Measurements from ENCODE around the gene PAK1IP1. TPM values are rescaled to one million over a fixed set of nuclear protein-coding genes. Genes with fewer than 3 reads are reported as not detected.
"Not testable (repeated sequence)": the region's sequence is repeated elsewhere in the genome, so short reads cannot be mapped to it uniquely, and the experiment has no call there.

The PAK1IP1 gene, protein sequence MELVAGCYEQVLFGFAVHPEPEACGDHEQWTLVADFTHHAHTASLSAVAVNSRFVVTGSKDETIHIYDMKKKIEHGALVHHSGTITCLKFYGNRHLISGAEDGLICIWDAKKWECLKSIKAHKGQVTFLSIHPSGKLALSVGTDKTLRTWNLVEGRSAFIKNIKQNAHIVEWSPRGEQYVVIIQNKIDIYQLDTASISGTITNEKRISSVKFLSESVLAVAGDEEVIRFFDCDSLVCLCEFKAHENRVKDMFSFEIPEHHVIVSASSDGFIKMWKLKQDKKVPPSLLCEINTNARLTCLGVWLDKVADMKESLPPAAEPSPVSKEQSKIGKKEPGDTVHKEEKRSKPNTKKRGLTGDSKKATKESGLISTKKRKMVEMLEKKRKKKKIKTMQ
- 10 to 100 TPM; 13.1 to 22.8 TPM for total RNA-seq

DNA sequence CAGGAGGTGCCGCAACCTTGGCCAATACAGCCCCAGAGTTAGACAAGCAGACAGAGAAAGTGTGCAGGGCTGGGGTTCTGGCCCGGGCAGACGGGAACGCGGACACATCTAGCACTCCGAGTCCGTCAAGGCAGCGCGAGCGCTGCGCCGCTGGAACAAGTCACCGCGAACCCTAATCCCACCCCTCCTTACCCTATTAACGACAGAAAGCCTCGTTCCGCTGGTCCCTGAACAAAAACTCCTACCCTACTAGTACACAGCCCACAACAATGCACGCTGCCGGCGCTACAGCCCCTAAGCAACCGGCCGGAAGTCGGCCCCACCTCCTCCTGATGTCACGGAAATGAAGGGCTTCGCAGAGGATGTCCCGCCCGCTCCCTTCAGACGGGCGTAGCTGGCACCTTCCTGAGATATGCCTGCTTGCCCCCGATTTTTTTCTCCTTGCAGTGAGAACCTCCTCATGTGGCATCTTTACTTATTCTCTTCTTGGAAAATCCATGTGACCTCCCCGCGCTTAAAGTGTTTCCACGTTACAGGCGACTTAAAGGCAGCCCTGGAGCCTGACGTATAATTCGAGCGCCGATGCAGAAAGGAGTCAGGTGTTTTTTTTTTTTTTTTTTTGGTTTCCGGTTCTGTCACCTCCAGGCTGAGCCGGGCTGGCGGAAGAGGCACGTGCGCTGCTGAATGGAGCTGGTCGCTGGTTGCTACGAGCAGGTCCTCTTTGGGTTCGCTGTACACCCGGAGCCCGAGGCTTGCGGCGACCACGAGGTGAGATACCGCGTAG, at the start of gene PAK1IP1, which contains the start of gene C6orf52:
Gene PAK1IP1 (plus strand): TSS at position 671 of the 784 bp plus-strand sequence. CDS start 14 bp downstream, at position 685.
Gene C6orf52 (minus strand): TSS at position 315 of the 784 bp plus-strand sequence. CDS start 7,066 bp downstream, outside the sequence.
- CTCF ChIA-PET: interaction anchor here (0.7 to 1.4 kb wide), 7 partner anchors 11 to 183 kb away, joined by 3 to 13 read pairs (median 5); no protein-coding TSS in a partner anchor
- Mint-ChIP-seq H3K4me1 (peaks cover 41% of the 10 kb centered on the region), H3K27me3 (no peaks in the 10 kb centered on the region), H3K4me3 (peak within 1 kb of the TSS; percentile 93), H3K9me3 (ENCODE audit: low read depth) (no peaks in the 10 kb centered on the region), H3K27ac (peak within 1 kb of the TSS; percentile 100), H3K36me3 (peaks cover 24% of the 10 kb centered on the region)
- ATAC-seq (peak; percentile 95), DNase-seq (peak; percentile 96)

- Mint-ChIP-seq H3K27me3 (peaks cover 32% of the 10 kb centered on the region), H3K9me3 (ENCODE audit: low read depth) (no peaks in the 10 kb centered on the region), H3K4me1 (peaks cover 14% of the 10 kb centered on the region), H3K27ac (no peak overlapping the region), H3K4me3 (peak overlapping the region; percentile 0), H3K36me3 (peaks cover 4% of the 10 kb centered on the region)
- ATAC-seq: peak; percentile 72
- peak; percentile 44 for DNase-seq
- CTCF ChIA-PET: no interaction called here
Observed at GRCh38 chr6:10655508-10656055, 39.2 kb upstream of the PAK1IP1 start.

- ATAC-seq (peak; percentile 13), DNase-seq (no peak)
- no peaks in the 10 kb centered on the region for H3K9me3 Mint-ChIP-seq (ENCODE audit: low read depth)
- CTCF ChIA-PET: no interaction called here
- no peak overlapping the region for H3K27ac Mint-ChIP-seq
- H3K27me3 Mint-ChIP-seq: peaks cover 22% of the 10 kb centered on the region
- no peaks in the 10 kb centered on the region for H3K36me3 Mint-ChIP-seq
- H3K4me1 Mint-ChIP-seq: peaks cover 14% of the 10 kb centered on the region
- peak overlapping the region; percentile 53 for H3K4me3 Mint-ChIP-seq
Observed at GRCh38 chr6:10658910-10659698, 35.7 kb upstream of the PAK1IP1 start.

DNA sequence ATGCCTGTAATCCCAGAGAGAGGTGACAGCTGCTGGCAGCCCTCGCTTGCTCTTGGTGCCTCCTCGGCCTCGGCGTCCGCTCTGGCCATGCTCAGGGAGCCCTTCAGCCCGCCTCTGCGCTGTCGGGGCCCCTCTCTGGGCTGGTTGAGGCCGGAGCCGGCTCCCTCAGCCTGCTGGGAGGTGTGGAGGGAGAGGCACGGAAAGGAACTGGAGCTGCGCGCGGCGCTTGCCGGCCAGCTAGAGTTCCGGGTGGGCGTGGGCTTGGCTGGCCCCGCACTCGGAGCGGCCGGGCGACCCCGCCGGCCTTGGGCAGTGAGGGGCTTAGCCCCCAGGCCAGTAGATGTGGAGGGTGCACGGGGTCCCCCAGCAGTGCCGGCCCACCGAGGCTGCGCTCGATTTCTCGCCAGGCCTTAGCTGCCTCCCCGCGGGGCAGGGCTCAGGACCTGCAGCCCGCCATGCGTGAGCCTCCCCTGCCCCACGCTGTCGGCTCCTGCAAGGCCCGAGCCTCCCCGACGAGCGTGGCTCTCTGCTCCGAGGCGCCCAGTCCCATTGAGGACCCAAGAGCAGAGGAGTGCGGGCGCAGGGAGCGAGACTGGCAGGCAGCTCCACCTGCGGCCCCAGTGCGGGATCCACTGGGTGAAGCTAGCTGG, 34.9 kb upstream of the PAK1IP1 start:
- Mint-ChIP-seq H3K36me3 (no peaks in the 10 kb centered on the region), H3K4me3 (peak overlapping the region; percentile 59), H3K27ac (no peak overlapping the region), H3K9me3 (ENCODE audit: low read depth) (no peaks in the 10 kb centered on the region), H3K27me3 (peaks cover 25% of the 10 kb centered on the region), H3K4me1 (peaks cover 14% of the 10 kb centered on the region)
- no peak for DNase-seq
- ATAC-seq: peak; percentile 58
- CTCF ChIA-PET: interaction anchor here (0.6 kb wide), 1 partner anchor 99 kb away, joined by 4 read pairs; no protein-coding TSS in a partner anchor

DNA sequence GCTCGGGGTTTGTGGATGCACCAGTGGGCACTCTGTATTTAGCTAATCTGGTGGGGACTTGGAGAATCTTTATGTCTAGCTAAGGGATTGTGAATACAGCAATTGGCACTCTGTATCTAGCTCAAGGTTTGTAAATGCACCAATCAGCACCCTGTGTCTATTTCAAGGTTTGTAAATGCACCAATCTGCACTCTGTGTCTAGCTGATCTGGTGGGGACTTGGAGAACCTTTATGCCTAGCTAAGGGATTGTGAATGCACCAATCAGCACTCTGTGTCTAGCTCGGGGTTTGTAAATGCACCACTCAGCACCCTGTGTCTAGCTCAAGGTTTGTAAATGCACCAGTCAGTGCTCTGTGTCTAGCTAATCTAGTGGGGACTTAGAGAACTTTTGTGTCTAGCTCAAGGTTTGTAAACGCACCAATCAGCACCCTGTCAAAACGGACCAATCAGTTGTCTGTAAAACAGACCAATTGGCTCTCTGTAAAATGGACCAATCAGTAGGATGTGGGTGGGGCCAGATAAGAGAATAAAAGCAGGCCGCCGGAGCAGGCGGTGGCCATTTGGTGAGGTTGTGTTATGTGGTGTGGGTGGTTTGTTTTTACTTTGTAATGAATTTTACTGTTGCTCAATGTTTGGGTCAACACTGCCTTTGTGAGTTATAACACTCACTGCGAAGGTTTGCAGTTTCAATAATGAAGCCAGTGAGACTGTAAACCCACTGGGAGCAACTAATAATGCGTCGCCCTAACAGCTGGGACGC, 34.2 kb upstream of the PAK1IP1 start:
- peaks cover 20% of the 10 kb centered on the region for H3K27me3 Mint-ChIP-seq
- CTCF ChIA-PET: interaction anchor here (0.6 kb wide), 1 partner anchor 98 kb away, joined by 4 read pairs; no protein-coding TSS in a partner anchor

DNA sequence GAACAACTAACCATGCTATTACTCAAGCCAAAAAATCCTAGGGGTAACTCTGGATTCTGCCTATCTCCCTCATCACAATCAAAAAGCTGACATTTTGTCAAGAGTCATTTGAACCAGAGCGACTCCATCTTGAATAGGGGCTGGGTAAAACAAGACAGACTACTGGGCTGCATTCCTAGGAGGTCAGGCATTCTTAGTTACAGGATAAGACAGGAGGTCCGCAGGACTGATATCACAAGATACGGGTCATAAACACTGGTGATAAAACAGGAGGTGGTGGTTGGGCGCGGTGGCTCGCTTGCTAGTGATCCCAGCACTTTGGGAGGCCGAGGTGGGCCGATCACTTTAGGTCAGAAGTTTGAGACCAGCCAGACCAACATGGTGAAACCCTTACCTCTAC, 32.6 kb upstream of the PAK1IP1 start:
- ATAC-seq (no peak), DNase-seq (no peak)
- H3K27me3 Mint-ChIP-seq: peaks cover 27% of the 10 kb centered on the region
- no peaks in the 10 kb centered on the region for H3K36me3 Mint-ChIP-seq
- H3K4me3 Mint-ChIP-seq: no peak overlapping the region
- CTCF ChIA-PET: no interaction called here
- no peak overlapping the region for H3K27ac Mint-ChIP-seq
- H3K9me3 Mint-ChIP-seq (ENCODE audit: low read depth): peaks cover 3% of the 10 kb centered on the region
- H3K4me1 Mint-ChIP-seq: no peaks in the 10 kb centered on the region

More for the DNA sequence above, 34.2 kb upstream of the PAK1IP1 start:
- H3K27ac Mint-ChIP-seq; H3K4me1 Mint-ChIP-seq; H3K36me3 Mint-ChIP-seq; ATAC-seq; H3K9me3 Mint-ChIP-seq (ENCODE audit: low read depth); DNase-seq: not testable (repeated sequence)
- H3K4me3 Mint-ChIP-seq: peak overlapping the region; percentile 59

DNA sequence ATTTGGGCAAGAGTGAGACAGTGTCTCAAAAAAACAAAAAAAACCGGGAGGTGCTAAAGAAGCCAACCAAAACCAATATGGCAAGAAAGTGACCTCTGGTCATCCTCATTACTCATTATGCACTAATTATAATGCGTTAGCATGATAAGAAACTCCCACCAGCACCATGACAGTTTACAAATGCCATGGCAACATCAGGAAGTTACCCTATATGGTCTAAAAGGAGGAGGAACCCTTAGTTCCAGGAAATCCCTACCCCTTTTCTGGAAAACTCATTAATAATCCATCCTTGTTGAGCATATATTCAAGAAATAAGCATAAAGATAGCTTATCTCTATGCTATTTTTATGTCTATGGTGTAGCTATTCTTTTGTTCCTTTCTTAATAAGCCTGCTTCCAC, 32.0 kb upstream of the PAK1IP1 start:
- CTCF ChIA-PET: no interaction called here

DNA sequence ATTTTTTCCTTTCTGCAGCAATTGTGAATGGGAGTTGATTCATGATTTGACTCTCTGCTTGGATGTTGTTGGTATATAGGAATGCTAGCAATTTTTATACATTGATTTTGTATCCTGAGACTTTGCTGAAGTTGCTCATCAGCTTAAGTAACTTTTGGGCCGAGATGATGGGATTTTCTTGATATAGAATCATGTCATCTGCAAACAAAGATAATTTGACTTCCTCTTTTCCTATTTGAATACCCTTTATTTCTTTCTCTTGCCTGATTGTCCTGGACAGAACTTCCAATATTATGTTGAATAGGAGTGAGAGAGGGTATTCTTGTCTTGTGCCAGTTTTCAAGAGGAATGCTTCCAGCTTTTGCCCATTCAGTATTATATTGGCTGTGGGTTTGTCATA, 29.2 kb upstream of the PAK1IP1 start:
- H3K4me1 Mint-ChIP-seq; ATAC-seq; H3K4me3 Mint-ChIP-seq; DNase-seq; CTCF ChIA-PET; H3K27ac Mint-ChIP-seq; H3K9me3 Mint-ChIP-seq (ENCODE audit: low read depth); H3K36me3 Mint-ChIP-seq: not testable (repeated sequence)
- H3K27me3 Mint-ChIP-seq: peaks cover 31% of the 10 kb centered on the region

More for the DNA sequence above, 32.0 kb upstream of the PAK1IP1 start:
- no peaks in the 10 kb centered on the region for H3K4me1 Mint-ChIP-seq
- no peak overlapping the region for H3K27ac Mint-ChIP-seq
- H3K36me3 Mint-ChIP-seq: no peaks in the 10 kb centered on the region
- no peak overlapping the region for H3K4me3 Mint-ChIP-seq
- no peak for ATAC-seq
- peaks cover 3% of the 10 kb centered on the region for H3K9me3 Mint-ChIP-seq (ENCODE audit: low read depth)
- H3K27me3 Mint-ChIP-seq: peaks cover 32% of the 10 kb centered on the region
- DNase-seq: no peak

DNA sequence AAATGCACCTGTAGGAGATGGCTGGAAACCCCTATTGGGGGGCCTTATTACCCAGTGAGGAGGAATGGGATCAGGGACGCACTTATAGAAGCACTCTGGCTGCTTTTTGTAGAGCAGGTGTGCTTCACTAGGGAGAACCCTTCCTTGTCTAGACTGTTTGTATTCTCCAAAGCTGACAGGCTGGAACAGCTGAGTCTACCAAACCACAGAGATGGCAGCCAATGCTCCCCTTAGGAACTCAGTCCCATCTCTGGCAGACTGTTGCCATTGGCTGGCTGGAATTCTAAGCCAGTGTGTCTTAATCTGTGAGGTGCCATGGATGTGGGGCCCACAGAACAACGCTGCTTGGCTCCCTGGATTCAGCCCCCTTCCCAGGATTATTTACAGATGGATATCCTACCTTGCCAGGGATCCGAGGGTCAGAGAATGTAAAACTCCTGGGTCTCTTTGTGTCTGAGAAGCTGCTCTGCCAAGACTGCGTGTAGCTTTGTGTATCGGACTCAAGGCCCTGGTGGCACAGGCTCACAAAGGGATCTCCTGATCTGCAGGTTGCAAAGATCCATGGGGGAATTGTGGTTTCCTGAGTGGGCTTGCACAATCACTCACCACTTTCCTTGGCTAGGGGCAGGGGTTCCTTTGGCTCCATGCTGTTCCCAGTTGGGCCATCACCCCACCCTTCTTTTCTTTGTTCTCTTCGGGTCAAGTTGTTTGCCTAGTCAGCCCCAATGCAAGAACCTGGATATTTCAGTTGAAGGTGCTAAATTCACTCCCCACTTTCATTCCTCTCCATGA, 26.4 kb upstream of the PAK1IP1 start:
- Mint-ChIP-seq H3K4me3 (no peak overlapping the region), H3K9me3 (ENCODE audit: low read depth) (peaks cover 3% of the 10 kb centered on the region), H3K36me3 (no peaks in the 10 kb centered on the region), H3K4me1 (no peaks in the 10 kb centered on the region), H3K27me3 (peaks cover 37% of the 10 kb centered on the region), H3K27ac (no peak overlapping the region)
- no peak for ATAC-seq
- no peak for DNase-seq
- CTCF ChIA-PET: no interaction called here

DNA sequence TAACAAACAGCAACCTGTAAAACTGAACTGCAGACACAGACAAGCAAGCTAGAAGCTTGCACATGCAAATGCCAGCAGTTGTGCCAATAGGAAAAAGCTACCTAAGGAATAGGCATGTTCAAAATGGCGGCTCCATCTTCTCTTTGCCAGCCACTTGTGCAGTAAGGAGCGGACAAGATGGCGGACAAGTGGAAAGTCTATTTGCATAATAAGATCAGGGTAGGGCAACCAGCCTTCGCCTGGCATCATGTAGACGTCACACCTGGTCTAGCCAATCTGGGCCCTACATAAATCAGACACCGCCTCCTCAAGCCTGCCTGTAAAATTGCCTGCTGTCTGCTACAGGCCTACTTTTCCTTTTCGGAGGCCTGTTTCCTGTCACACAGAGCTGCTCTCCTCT, 18.4 kb upstream of the PAK1IP1 start:
- Mint-ChIP-seq H3K9me3 (ENCODE audit: low read depth) (no peaks in the 10 kb centered on the region), H3K27me3 (peaks cover 6% of the 10 kb centered on the region), H3K27ac (no peak overlapping the region), H3K36me3 (no peaks in the 10 kb centered on the region), H3K4me3 (no peak overlapping the region), H3K4me1 (no peaks in the 10 kb centered on the region)
- no peak for DNase-seq
- CTCF ChIA-PET: no interaction called here
- no peak for ATAC-seq

GRCh38 chr6:10678456-10678855, 16.3 kb upstream of the PAK1IP1 start:
- CTCF ChIA-PET: no interaction called here
- Mint-ChIP-seq H3K36me3 (peaks cover 5% of the 10 kb centered on the region), H3K9me3 (ENCODE audit: low read depth) (no peaks in the 10 kb centered on the region), H3K4me1 (peaks cover 12% of the 10 kb centered on the region), H3K27me3 (no peaks in the 10 kb centered on the region), H3K27ac (no peak overlapping the region), H3K4me3 (no peak overlapping the region)
- DNase-seq (no peak), ATAC-seq (no peak)

Data from activated CD8-positive, alpha-beta memory T cell treated with anti-CD3 and anti-CD28 coated beads, Interleukin-2, amount 10 ng/mL, durations not matched to agents 7 days and 5 days (primary cell).